ENCODE measurements around the gene GPSM3. TPM values are rescaled to one million over a fixed set of nuclear protein-coding genes. Genes with fewer than 3 reads are reported as not detected.

GPSM3 gene
- polyA plus RNA-seq, 3 donors from 2014 or later = 82.2 to 123 (median 84.5) TPM

DNA sequence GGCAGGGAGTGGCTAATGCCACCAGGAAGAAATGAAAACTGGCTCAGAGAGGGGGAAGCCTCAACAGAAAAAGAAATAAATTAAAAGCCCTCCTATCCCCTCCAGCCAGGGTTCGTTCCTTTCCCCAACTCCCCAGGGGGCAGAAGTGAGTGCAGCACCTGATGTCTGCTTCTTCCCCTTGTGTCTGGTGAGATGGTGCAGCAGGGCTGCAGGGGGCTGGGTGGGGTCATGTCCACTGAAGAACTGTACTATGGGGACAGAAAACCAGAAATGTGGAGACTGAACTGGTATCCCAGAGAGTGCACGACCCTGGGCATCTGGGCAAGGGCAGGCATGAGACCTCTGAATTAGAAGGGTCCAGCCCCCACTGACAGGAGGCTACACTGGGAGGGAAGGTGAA lies 24.1 kb downstream of the GPSM3 start:
- H3K4me1 Mint-ChIP-seq = peaks cover 0 to 5% of the 10 kb centered on the region in 2 donors
- DNase-seq = no peak
- H3K4me3 Mint-ChIP-seq = no peak overlapping the region
- H3K36me3 Mint-ChIP-seq = peaks cover 11 to 31% (median 18%) of the 10 kb centered on the region in 3 donors
- H3K27me3 Mint-ChIP-seq (ENCODE audit: low read depth in 3 of 3) = peaks cover 3 to 4% (median 3%) of the 10 kb centered on the region in 3 donors
- no peaks in the 10 kb centered on the region for H3K9me3 Mint-ChIP-seq
- H3K27ac Mint-ChIP-seq = no peak overlapping the region

DNA sequence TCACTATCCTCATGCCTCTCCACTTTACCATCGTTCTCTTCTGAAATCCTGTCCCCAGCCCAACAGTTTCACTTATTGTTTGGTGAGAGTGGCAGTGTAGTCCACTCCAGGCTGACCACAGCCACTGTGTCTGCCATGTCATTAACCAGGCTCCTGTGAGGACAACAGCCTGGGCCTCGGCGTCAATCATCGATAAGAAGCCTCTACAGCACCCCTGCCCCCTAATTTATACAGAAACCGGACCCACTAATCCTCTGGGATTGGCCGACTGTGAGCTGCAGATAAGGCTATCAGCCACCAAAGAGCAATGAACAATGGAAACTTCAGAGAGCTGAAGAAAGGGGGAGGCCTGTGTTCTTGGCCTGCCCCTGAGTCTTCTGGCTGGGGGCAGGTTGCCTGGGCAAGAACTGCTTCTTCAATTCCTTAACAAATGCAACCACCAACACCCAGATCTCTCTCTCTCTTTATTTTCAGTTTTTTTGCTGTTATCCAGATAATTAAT lies 24.6 kb downstream of the GPSM3 start:
- H3K27ac Mint-ChIP-seq = peak overlapping the region in 2 of 6 donors; percentile 12 to 84
- H3K4me1 Mint-ChIP-seq = peaks cover 0 to 4% of the 10 kb centered on the region in 2 donors
- H3K27me3 Mint-ChIP-seq (ENCODE audit: low read depth in 3 of 3) = peaks cover 3 to 4% (median 3%) of the 10 kb centered on the region in 3 donors
- no peaks in the 10 kb centered on the region for H3K9me3 Mint-ChIP-seq
- no peak for DNase-seq
- H3K4me3 Mint-ChIP-seq = no peak overlapping the region
- H3K36me3 Mint-ChIP-seq = peaks cover 11 to 31% (median 18%) of the 10 kb centered on the region in 3 donors

DNA sequence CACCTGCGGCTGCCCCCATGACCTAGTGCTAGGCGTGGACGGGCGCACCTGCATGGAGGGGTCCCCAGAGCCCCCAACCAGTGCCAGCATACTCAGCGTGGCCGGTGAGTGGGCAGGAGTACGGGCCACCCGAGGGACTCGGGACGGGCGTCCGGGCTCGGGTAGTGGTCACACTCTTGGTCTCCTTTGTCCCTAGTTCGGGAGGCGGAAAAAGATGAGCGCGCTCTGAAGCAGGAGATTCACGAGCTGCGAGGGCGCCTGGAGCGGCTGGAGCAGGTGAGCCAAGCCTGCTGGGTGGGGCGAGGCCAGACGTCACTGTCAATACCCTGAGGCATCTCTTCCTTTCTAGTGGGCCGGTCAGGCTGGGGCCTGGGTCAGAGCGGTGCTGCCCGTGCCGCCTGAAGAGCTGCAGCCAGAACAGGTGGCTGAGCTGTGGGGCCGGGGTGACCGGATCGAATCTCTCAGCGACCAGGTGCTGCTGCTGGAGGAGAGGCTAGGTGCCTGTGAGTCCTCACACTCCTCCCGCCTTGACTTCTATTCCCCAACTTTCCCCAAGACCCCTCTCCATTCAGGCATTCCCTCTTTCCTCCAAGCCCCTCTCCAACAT lies 25.2 kb downstream of the GPSM3 start:
- peak overlapping the region in 2 of 6 donors; percentile 12 to 84 for H3K27ac Mint-ChIP-seq

GRCh38 chr6:32166411-32167061 lies 25.9 kb downstream of the GPSM3 start:
- H3K27me3 Mint-ChIP-seq (ENCODE audit: low read depth in 3 of 3) = peaks cover 3 to 4% (median 3%) of the 10 kb centered on the region in 3 donors
- H3K9me3 Mint-ChIP-seq = no peaks in the 10 kb centered on the region
- no peak overlapping the region for H3K27ac Mint-ChIP-seq
- no peaks in the 10 kb centered on the region for H3K4me1 Mint-ChIP-seq
- H3K36me3 Mint-ChIP-seq = peaks cover 11 to 34% (median 18%) of the 10 kb centered on the region in 3 donors
- DNase-seq = no peak
- H3K4me3 Mint-ChIP-seq = no peak overlapping the region

More for the DNA sequence above, 25.2 kb downstream of the GPSM3 start:
- Mint-ChIP-seq H3K4me1 (no peaks in the 10 kb centered on the region), H3K27me3 (ENCODE audit: low read depth in 3 of 3) (peaks cover 3 to 4% (median 3%) of the 10 kb centered on the region in 3 donors), H3K4me3 (no peak overlapping the region), H3K36me3 (peaks cover 11 to 34% (median 18%) of the 10 kb centered on the region in 3 donors), H3K9me3 (no peaks in the 10 kb centered on the region)
- no peak for DNase-seq

DNA sequence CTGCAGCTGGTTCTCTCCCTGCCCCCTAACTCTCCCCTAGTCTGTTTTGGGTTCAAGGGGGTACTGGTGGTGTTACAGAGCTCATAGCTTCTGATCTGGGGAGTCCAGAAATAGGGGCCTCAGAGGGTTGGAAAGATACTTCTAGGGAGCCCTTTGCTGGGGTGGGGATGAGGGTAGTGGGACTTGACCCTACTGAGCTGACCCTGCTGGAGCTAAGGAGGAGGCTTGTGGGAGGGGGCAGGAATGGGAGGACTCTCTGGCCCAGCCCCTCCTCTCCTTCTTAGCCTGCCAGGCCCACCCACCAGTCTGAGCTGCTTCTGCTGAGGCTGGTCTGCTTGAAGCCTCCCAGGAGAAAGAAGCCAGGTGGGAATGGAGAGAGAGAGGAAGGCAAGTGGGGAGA lies 28.1 kb downstream of the GPSM3 start, which contains the start of gene EGFL8:
EGFL8 (plus strand) TSS at position 301 of the 400 bp plus-strand sequence. CDS start 1,571 bp downstream, outside the sequence.
- no peak within 1 kb of the TSS for H3K27ac Mint-ChIP-seq
- H3K9me3 Mint-ChIP-seq = no peaks in the 10 kb centered on the region
- H3K27me3 Mint-ChIP-seq (ENCODE audit: low read depth in 3 of 3) = peaks cover 0 to 3% (median 1%) of the 10 kb centered on the region in 3 donors
- H3K4me1 Mint-ChIP-seq = no peaks in the 10 kb centered on the region
- peaks cover 7 to 21% (median 7%) of the 10 kb centered on the region in 3 donors for H3K36me3 Mint-ChIP-seq
- no peak within 1 kb of the TSS for H3K4me3 Mint-ChIP-seq
- no peak for DNase-seq

DNA sequence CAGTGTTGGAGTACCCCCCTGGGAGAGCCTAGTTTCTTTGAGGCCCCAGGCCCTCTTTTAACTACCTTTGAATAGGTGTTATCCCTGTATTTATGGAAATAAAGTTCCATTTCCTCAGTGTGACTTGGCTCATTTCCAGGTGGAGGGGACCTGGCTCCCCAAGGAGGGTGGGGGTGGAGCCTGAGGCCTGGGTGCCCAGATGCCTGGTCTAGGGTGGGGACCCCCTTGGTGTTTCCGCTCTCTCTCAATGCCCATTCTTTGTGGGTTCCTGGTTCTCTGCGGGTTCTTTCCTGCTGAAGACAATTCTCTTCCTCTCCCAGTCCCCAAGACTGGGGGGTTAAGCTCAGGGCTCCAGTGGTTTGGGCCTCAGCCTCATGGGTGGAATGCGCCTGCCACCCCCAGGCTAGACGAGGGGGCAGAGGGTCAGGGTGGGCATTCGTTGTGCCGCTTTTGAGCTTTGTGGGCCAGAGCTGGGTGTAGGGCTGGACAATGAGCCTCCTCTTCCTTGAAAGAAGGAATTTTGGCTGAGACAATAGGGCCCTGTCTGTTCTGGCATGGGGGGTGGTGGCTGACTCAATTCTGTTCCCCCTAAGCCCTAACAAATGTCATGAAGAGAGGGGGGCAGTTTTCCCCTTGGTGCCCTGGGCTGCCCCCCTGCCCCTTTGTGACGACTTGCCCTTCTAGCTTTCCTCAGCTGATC lies 28.7 kb downstream of the GPSM3 start:
- Mint-ChIP-seq H3K4me1 (no peaks in the 10 kb centered on the region), H3K4me3 (no peak overlapping the region), H3K27me3 (ENCODE audit: low read depth in 3 of 3) (peaks cover 0 to 2% (median 0%) of the 10 kb centered on the region in 3 donors), H3K9me3 (no peaks in the 10 kb centered on the region), H3K36me3 (peaks cover 7 to 19% (median 7%) of the 10 kb centered on the region in 3 donors), H3K27ac (no peak overlapping the region)
- DNase-seq = no peak

GRCh38 chr6:32158052-32158451 lies 34.4 kb downstream of the GPSM3 start:
- Mint-ChIP-seq H3K9me3 (no peaks in the 10 kb centered on the region), H3K4me1 (peaks cover 26 to 28% of the 10 kb centered on the region in 2 donors), H3K36me3 (peaks cover 7 to 18% (median 8%) of the 10 kb centered on the region in 3 donors), H3K27ac (peak overlapping the region in 1 of 6 donors; percentile 44), H3K27me3 (ENCODE audit: low read depth in 3 of 3) (peaks cover 5 to 9% (median 8%) of the 10 kb centered on the region in 3 donors), H3K4me3 (no peak overlapping the region)
- DNase-seq = no peak

DNA sequence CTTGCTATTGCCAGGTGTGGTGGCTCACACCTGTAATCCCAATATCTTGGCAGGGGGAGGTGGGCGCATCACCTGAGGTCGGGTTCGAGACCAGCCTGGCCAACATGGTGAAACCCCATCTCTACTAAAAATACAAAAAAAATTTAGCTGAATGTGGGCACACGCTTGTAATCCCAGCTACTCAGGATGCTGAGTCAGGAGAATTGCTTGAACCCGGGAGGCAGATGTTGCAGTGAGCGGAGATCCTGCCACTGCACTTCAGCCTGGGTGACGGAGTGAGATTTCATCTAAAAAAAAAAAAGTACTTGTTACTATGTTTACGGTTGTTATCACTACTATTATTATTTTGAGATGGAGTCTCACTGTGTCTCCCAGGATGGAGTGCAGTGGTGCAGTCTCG lies 35.6 kb downstream of the GPSM3 start:
- no peak overlapping the region for H3K4me3 Mint-ChIP-seq
- no peak for DNase-seq

GRCh38 chr6:32154514-32155161 lies 37.8 kb downstream of the GPSM3 start:
- Mint-ChIP-seq H3K27me3 (ENCODE audit: low read depth in 3 of 3) (peaks cover 9 to 16% (median 10%) of the 10 kb centered on the region in 3 donors), H3K36me3 (peaks cover 7 to 15% (median 8%) of the 10 kb centered on the region in 3 donors), H3K4me1 (peaks cover 30 to 45% of the 10 kb centered on the region in 2 donors), H3K9me3 (no peaks in the 10 kb centered on the region), H3K27ac (peak overlapping the region; percentile 89 to 99 (median 94)), H3K4me3 (peak overlapping the region; percentile 95 to 100 (median 99))
- peak; percentile 72 to 73 (median 72) for DNase-seq

More for the DNA sequence above, 35.6 kb downstream of the GPSM3 start:
- H3K4me1 Mint-ChIP-seq = peaks cover 30 to 39% of the 10 kb centered on the region in 2 donors
- peaks cover 6 to 13% (median 10%) of the 10 kb centered on the region in 3 donors for H3K27me3 Mint-ChIP-seq (ENCODE audit: low read depth in 3 of 3)
- no peak overlapping the region for H3K27ac Mint-ChIP-seq
- H3K36me3 Mint-ChIP-seq = peaks cover 7 to 15% (median 8%) of the 10 kb centered on the region in 3 donors
- no peaks in the 10 kb centered on the region for H3K9me3 Mint-ChIP-seq

DNA sequence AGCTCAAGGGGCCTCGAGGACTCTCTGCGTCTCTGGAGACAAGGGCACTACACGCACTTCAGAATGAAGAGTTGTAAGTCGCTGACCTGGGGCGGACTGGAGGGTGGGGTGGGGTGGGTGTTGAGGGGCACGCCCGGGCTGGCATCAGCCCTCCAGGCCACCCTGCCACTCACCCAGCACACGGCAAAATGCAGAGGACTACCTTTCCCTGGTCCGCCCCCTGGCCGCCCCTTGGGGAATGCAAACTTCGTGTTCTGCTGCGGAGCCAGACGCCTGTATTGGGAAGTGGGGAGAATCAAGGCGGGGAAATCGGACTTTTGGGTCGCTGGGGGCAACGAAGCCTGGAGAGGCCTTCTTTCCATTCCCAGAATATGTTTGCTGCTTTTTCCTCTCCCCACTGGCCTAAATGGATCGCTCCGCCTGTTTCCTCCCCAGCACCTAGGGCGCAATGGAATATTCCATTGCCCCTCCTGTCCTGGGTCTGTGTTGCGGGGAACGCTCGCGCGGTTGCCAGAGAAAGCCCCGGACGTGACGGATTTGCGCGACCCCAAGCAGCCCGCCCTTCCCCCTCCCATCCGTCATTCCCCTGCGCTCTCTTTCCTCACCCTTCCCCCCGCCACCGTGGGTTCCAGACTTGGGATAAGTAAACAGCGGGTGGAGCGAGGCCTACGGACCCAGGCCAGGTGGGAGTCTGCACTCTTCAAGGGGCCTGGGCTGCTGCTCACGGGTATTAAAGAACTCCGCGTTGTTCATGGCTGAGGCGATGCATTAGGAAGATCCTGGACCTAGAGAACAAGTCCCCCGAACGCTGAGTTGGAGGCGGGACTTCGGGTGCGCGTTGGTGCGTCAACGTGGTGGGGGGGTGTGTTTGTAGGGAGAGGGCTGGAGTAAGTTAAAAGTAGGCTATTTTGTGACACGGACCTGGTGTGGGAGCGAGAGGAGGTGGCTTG lies 38.6 kb downstream of the GPSM3 start, which contains the start of gene PPT2:
PPT2 (plus strand) TSS at position 578 of the 950 bp plus-strand sequence. CDS start 454 bp downstream, outside the sequence.
- Mint-ChIP-seq H3K9me3 (no peaks in the 10 kb centered on the region), H3K36me3 (peaks cover 7 to 15% (median 8%) of the 10 kb centered on the region in 3 donors), H3K27ac (peak within 1 kb of the TSS; percentile 89 to 99 (median 94)), H3K4me3 (peak within 1 kb of the TSS; percentile 95 to 100 (median 99)), H3K4me1 (peaks cover 34 to 49% of the 10 kb centered on the region in 2 donors), H3K27me3 (ENCODE audit: low read depth in 3 of 3) (peaks cover 9 to 16% (median 11%) of the 10 kb centered on the region in 3 donors)
- DNase-seq = peak; percentile 83 to 85 (median 84)

- peaks cover 4 to 7% (median 7%) of the 10 kb centered on the region in 3 donors for H3K36me3 Mint-ChIP-seq
- H3K27me3 Mint-ChIP-seq (ENCODE audit: low read depth in 3 of 3) = peaks cover 9 to 16% (median 15%) of the 10 kb centered on the region in 3 donors
- H3K9me3 Mint-ChIP-seq = peaks cover 0 to 2% (median under 1%) of the 10 kb centered on the region in 6 donors
- H3K4me1 Mint-ChIP-seq = peaks cover 43 to 58% of the 10 kb centered on the region in 2 donors
- no peak for DNase-seq
- peak overlapping the region in 5 of 6 donors; percentile 90 to 95 (median 94) for H3K27ac Mint-ChIP-seq
- peak overlapping the region; percentile 66 to 99 (median 71) for H3K4me3 Mint-ChIP-seq
Observed at GRCh38 chr6:32152769-32153563, 39.5 kb downstream of the GPSM3 start.
